ENCODE measurements around the gene PLAC8. TPM values are rescaled to one million over a fixed set of nuclear protein-coding genes. Genes with fewer than 3 reads are reported as not detected.

Gene PLAC8
- total RNA-seq, 2 experiments from 2014 or later: 16.9 to 17.9 TPM

- no peaks in the 10 kb centered on the region for H3K9me3 Mint-ChIP-seq
- DNase-seq: no peak
- no peak overlapping the region for H3K27ac Mint-ChIP-seq
- no peak overlapping the region for H3K4me3 Mint-ChIP-seq
- H3K36me3 Mint-ChIP-seq: no peaks in the 10 kb centered on the region
- intact Hi-C loops (cut with micrococcal nuclease): no loop called here
- no peaks in the 10 kb centered on the region for H3K27me3 Mint-ChIP-seq
- ChIA-PET POLR2A (no interaction called here), CTCF (interaction anchor here (0.9 kb wide), 1 partner anchor 125 kb away, joined by 5 read pairs; no protein-coding TSS in a partner anchor)
- H3K4me1 Mint-ChIP-seq (ENCODE audit: low read depth): peaks cover 10% of the 10 kb centered on the region
Observed at GRCh38 chr4:83128240-83128929, 13.9 kb upstream of the PLAC8 start.

GRCh38 chr4:83125738-83126141 lies 11.2 kb upstream of the PLAC8 start:
- peak overlapping the region; percentile 45 for H3K4me3 Mint-ChIP-seq
- intact Hi-C loops (cut with micrococcal nuclease): loop anchor here (1.0 kb wide), 1 partner anchor 11 kb away; the partner anchor contains the start of gene PLAC8
- POLR2A ChIA-PET: interaction anchor here (1.0 to 1.4 kb wide), 2 partner anchors 11 to 12 kb away, joined by 3 to 5 read pairs; partner anchors contain the start of gene PLAC8

GRCh38 chr4:83124111-83124780 lies 9.7 kb upstream of the PLAC8 start:
- no peak for DNase-seq
- Mint-ChIP-seq H3K36me3 (peaks cover 2% of the 10 kb centered on the region), H3K27ac (no peak overlapping the region), H3K4me1 (ENCODE audit: low read depth) (peaks cover 10% of the 10 kb centered on the region), H3K9me3 (no peaks in the 10 kb centered on the region), H3K27me3 (no peaks in the 10 kb centered on the region), H3K4me3 (no peak overlapping the region)
- ChIA-PET POLR2A (no interaction called here), CTCF (interaction anchor here (0.6 to 1.3 kb wide), 3 partner anchors 12 to 160 kb away, joined by 3 to 4 read pairs (median 3); partner anchors contain the start of gene COQ2)
- intact Hi-C loops (cut with micrococcal nuclease): no loop called here

More at GRCh38 chr4:83125738-83126141, 11.2 kb upstream of the PLAC8 start:
- peak; percentile 70 for DNase-seq
- no peak overlapping the region for H3K27ac Mint-ChIP-seq
- no peaks in the 10 kb centered on the region for H3K9me3 Mint-ChIP-seq
- CTCF ChIA-PET: interaction anchor here (0.8 to 1.0 kb wide), 3 partner anchors 15 to 157 kb away, joined by 3 to 4 read pairs (median 3); no protein-coding TSS in a partner anchor
- no peaks in the 10 kb centered on the region for H3K27me3 Mint-ChIP-seq
- H3K36me3 Mint-ChIP-seq: peaks cover 2% of the 10 kb centered on the region
- H3K4me1 Mint-ChIP-seq (ENCODE audit: low read depth): peaks cover 10% of the 10 kb centered on the region

- Mint-ChIP-seq H3K9me3 (no peaks in the 10 kb centered on the region), H3K36me3 (peaks cover 2% of the 10 kb centered on the region), H3K4me1 (ENCODE audit: low read depth) (peaks cover 12% of the 10 kb centered on the region), H3K27ac (no peak overlapping the region), H3K27me3 (no peaks in the 10 kb centered on the region), H3K4me3 (no peak overlapping the region)
- DNase-seq: no peak
- intact Hi-C loops (cut with micrococcal nuclease): no loop called here
- CTCF ChIA-PET: no interaction called here
- POLR2A ChIA-PET: no interaction called here
Observed at GRCh38 chr4:83121246-83121645, 6.7 kb upstream of the PLAC8 start.

GRCh38 chr4:83118869-83119268 lies 4.3 kb upstream of the PLAC8 start:
- Mint-ChIP-seq H3K27me3 (no peaks in the 10 kb centered on the region), H3K4me3 (no peak overlapping the region), H3K9me3 (no peaks in the 10 kb centered on the region), H3K4me1 (ENCODE audit: low read depth) (peaks cover 19% of the 10 kb centered on the region), H3K36me3 (peaks cover 2% of the 10 kb centered on the region), H3K27ac (no peak overlapping the region)
- no peak for DNase-seq
- POLR2A ChIA-PET: no interaction called here
- intact Hi-C loops (cut with micrococcal nuclease): no loop called here
- CTCF ChIA-PET: interaction anchor here (1.2 to 1.3 kb wide), 2 partner anchors 9 to 10 kb away, joined by 3 to 5 read pairs; no protein-coding TSS in a partner anchor

GRCh38 chr4:83115656-83116285 lies 1.2 kb upstream of the PLAC8 start:
- ChIA-PET POLR2A (no interaction called here), CTCF (interaction anchor here (0.6 to 0.9 kb wide), 4 partner anchors 41 to 1414 kb away, joined by 3 to 5 read pairs (median 4); no protein-coding TSS in a partner anchor)
- no peaks in the 10 kb centered on the region for H3K27me3 Mint-ChIP-seq
- no peak overlapping the region for H3K4me3 Mint-ChIP-seq
- intact Hi-C loops (cut with micrococcal nuclease): no loop called here
- H3K4me1 Mint-ChIP-seq (ENCODE audit: low read depth): peaks cover 32% of the 10 kb centered on the region
- no peaks in the 10 kb centered on the region for H3K36me3 Mint-ChIP-seq
- no peak overlapping the region for H3K27ac Mint-ChIP-seq
- DNase-seq: no peak
- H3K9me3 Mint-ChIP-seq: no peaks in the 10 kb centered on the region

- Mint-ChIP-seq H3K9me3 (no peaks in the 10 kb centered on the region), H3K27ac (peak overlapping the region; percentile 78), H3K4me1 (ENCODE audit: low read depth) (peaks cover 39% of the 10 kb centered on the region), H3K4me3 (peak overlapping the region; percentile 67), H3K27me3 (no peaks in the 10 kb centered on the region), H3K36me3 (no peaks in the 10 kb centered on the region)
- ChIA-PET POLR2A (interaction anchor here (1.1 kb wide), 1 partner anchor 11 kb away, joined by 3 read pairs; no protein-coding TSS in a partner anchor), CTCF (interaction anchor here (0.6 to 1.5 kb wide), 6 partner anchors 41 to 170 kb away, joined by 3 to 4 read pairs (median 3); partner anchors contain the start of gene COQ2)
- intact Hi-C loops (cut with micrococcal nuclease): loop anchor here (1.0 to 5.0 kb wide), 4 partner anchors 11 to 683 kb away; partner anchors contain the start of genes ENOPH1 and HNRNPDL
- no peak for DNase-seq
Observed at GRCh38 chr4:83115000-83115399, 471 bp upstream of the PLAC8 start.

GRCh38 chr4:83113429-83113786 lies 1.1 kb downstream of the PLAC8 start:
- peak overlapping the region; percentile 91 for H3K27ac Mint-ChIP-seq
- H3K36me3 Mint-ChIP-seq: peaks cover 3% of the 10 kb centered on the region
- ChIA-PET CTCF (interaction anchor here (0.6 to 2.5 kb wide), 9 partner anchors 17 to 167 kb away, joined by 3 to 8 read pairs (median 4); no protein-coding TSS in a partner anchor), POLR2A (interaction anchor here (0.9 to 1.5 kb wide), 4 partner anchors 12 to 171 kb away, joined by 3 to 5 read pairs (median 5); partner anchors contain the start of genes COPS4 and COQ2)
- peak; percentile 42 for DNase-seq
- intact Hi-C loops (cut with micrococcal nuclease): loop anchor here (1.0 to 5.0 kb wide), 3 partner anchors 122 to 681 kb away; partner anchors contain the start of genes ENOPH1, HELQ and HNRNPDL
- H3K4me1 Mint-ChIP-seq (ENCODE audit: low read depth): peaks cover 41% of the 10 kb centered on the region
- no peaks in the 10 kb centered on the region for H3K9me3 Mint-ChIP-seq
- no peaks in the 10 kb centered on the region for H3K27me3 Mint-ChIP-seq
- peak overlapping the region; percentile 77 for H3K4me3 Mint-ChIP-seq

GRCh38 chr4:83112678-83113428 lies 1.7 kb downstream of the PLAC8 start:
- Mint-ChIP-seq H3K36me3 (peaks cover 3% of the 10 kb centered on the region), H3K4me1 (ENCODE audit: low read depth) (peaks cover 45% of the 10 kb centered on the region), H3K27ac (peak overlapping the region; percentile 91), H3K4me3 (peak overlapping the region; percentile 77), H3K9me3 (no peaks in the 10 kb centered on the region), H3K27me3 (no peaks in the 10 kb centered on the region)
- ChIA-PET CTCF (interaction anchor here (0.6 to 2.5 kb wide), 10 partner anchors 12 to 167 kb away, joined by 3 to 8 read pairs (median 4); no protein-coding TSS in a partner anchor), POLR2A (interaction anchor here (0.5 to 1.5 kb wide), 5 partner anchors 13 to 691 kb away, joined by 3 to 5 read pairs (median 5); partner anchors contain the start of genes COPS4 and COQ2)
- intact Hi-C loops (cut with micrococcal nuclease): loop anchor here (1.0 to 5.0 kb wide), 3 partner anchors 122 to 681 kb away; partner anchors contain the start of genes ENOPH1, HELQ and HNRNPDL
- DNase-seq: peak; percentile 52

GRCh38 chr4:83112231-83112630 lies 2.3 kb downstream of the PLAC8 start:
- no peaks in the 10 kb centered on the region for H3K27me3 Mint-ChIP-seq
- peaks cover 3% of the 10 kb centered on the region for H3K36me3 Mint-ChIP-seq
- H3K4me1 Mint-ChIP-seq (ENCODE audit: low read depth): peaks cover 48% of the 10 kb centered on the region
- intact Hi-C loops (cut with micrococcal nuclease): loop anchor here (2.0 to 5.0 kb wide), 2 partner anchors 343 to 680 kb away; partner anchors contain the start of genes ENOPH1, HELQ and HNRNPDL
- DNase-seq: no peak
- POLR2A ChIA-PET: interaction anchor here (1.3 kb wide), 1 partner anchor 101 kb away, joined by 5 read pairs; no protein-coding TSS in a partner anchor
- H3K4me3 Mint-ChIP-seq: peak overlapping the region; percentile 77
- CTCF ChIA-PET: interaction anchor here (0.9 to 2.5 kb wide), 7 partner anchors 13 to 168 kb away, joined by 3 to 8 read pairs (median 5); no protein-coding TSS in a partner anchor
- H3K9me3 Mint-ChIP-seq: no peaks in the 10 kb centered on the region
- H3K27ac Mint-ChIP-seq: peak overlapping the region; percentile 91

Data from activated CD4-positive, alpha-beta memory T cell treated with anti-CD3 and anti-CD28 coated beads for 36 hours (primary cell).